GM12878 (cell line): Measurements from ENCODE around the gene ADRA2C. TPM values are rescaled to one million over a fixed set of nuclear protein-coding genes. Genes with fewer than 3 reads are reported as not detected.

ENCODE experiments used
- ATAC-seq: fragments of 200-7000 bp; cut with Tn5 transposase; 3 replicates; pipeline ENCODE4 v1.9.1; 2020; ENCODE audit warnings: mild to moderate bottlenecking, moderate library complexity
- BruUV-seq: library from RNA; stranded (reverse); fragments of 400-500 nt; replicated peaks from 2 replicates; lab custom pipeline; 2021; lab: Mats Ljungman, UMichigan
- CTCF ChIA-PET: fragments of 300-600 bp; sonication (Branson Sonifier 250); formaldehyde crosslinking; extraction: SDS; loops from one replicate; lab custom pipeline; 2021; ENCODE audit warnings: inconsistent platforms; lab: Yijun Ruan, JAX
- POLR2A ChIA-PET: fragments of 350-600 bp; formaldehyde crosslinking; extraction: SDS; loops from one replicate; lab custom pipeline; 2021; ENCODE audit warnings: inconsistent platforms; lab: Charles Lee
- RAD21 ChIA-PET: fragments of 300-600 bp; sonication (Branson Sonifier 250); formaldehyde crosslinking; loops from one replicate; lab custom pipeline; 2023; ENCODE audit warnings: antibody characterized with exemption; ENCODE audit not compliant: unreplicated experiment; lab: Charles Lee
- SMC1A ChIA-PET: fragments of 300-600 bp; sonication (Branson Sonifier 250); formaldehyde crosslinking; loops from one replicate; lab custom pipeline; 2023; ENCODE audit not compliant: unreplicated experiment, uncharacterized antibody; lab: Charles Lee
- DNase-seq: peaks from one replicate; pipeline ENCODE4 v3.0.0-alpha.2; 2011; ENCODE audit warnings: low read depth, low spot score
- FAIRE-seq: peaks from 3 replicates; lab custom pipeline; 2011; peaks lifted over from hg19 to GRCh38; lab: Jason Lieb, UNC
- H2AFZ ChIP-seq: 2 replicates; pipeline ENCODE4 v1.6.0; 2011; ENCODE audit warnings: low read depth, low read length, control low read depth; ENCODE audit not compliant: control insufficient read depth
- H3K27ac ChIP-seq: 2 replicates; pipeline ENCODE4 v1.5.1; 2011; ENCODE audit warnings: control low read depth; ENCODE audit not compliant: control insufficient read depth, insufficient read depth
- H3K27me3 ChIP-seq, 2 experiments: replicated peaks in 1 of 2; 2 replicates each; pipeline versions ENCODE4 v1.6.0 to v1.6.1; 2011; ENCODE audit warnings: low read length in 1 of 2; ENCODE audit not compliant: control insufficient read depth in 2 of 2, insufficient read depth in 2 of 2
- H3K36me3 ChIP-seq, 2 experiments: 2 replicates each; pipeline ENCODE4 v1.5.1; 2011; ENCODE audit warnings: low read length in 1 of 2; ENCODE audit not compliant: control insufficient read depth in 2 of 2, insufficient read depth in 2 of 2
- H3K4me1 ChIP-seq: 2 replicates; pipeline ENCODE4 v1.6.1; 2011; ENCODE audit warnings: mild to moderate bottlenecking, low read length, moderate library complexity, mixed read lengths; ENCODE audit not compliant: control insufficient read depth, insufficient read depth
- H3K4me2 ChIP-seq: 2 replicates; pipeline ENCODE4 v1.6.0; 2011; ENCODE audit warnings: control low read depth; ENCODE audit not compliant: control insufficient read depth, insufficient read depth
- H3K4me3 ChIP-seq: fragments of 200-600 bp; sonication (generic); 2 replicates; pipeline ENCODE4 v1.5.1; 2016
- H3K79me2 ChIP-seq: 2 replicates; pipeline ENCODE4 v1.6.0; 2011; ENCODE audit warnings: low read length; ENCODE audit not compliant: control insufficient read depth, insufficient read depth
- H3K9ac ChIP-seq: 2 replicates; pipeline ENCODE4 v1.8.0; 2011; ENCODE audit warnings: low read length, control low read depth, mixed read lengths; ENCODE audit not compliant: control insufficient read depth, insufficient read depth
- H3K9me3 ChIP-seq: replicated peaks from 3 replicates; pipeline ENCODE4 v1.5.1; 2011; ENCODE audit warnings: mild to moderate bottlenecking, low read length; ENCODE audit not compliant: control insufficient read depth, insufficient read depth
- H4K20me1 ChIP-seq: 2 replicates; pipeline ENCODE4 v1.6.0; 2011; ENCODE audit not compliant: control insufficient read depth, insufficient read depth
- ATF2 ChIP-seq: IDR thresholded peaks from 2 replicates; pipeline ENCODE4 v1.6.1; 2012; ENCODE audit warnings: low read length, inconsistent platforms
- BCL11A ChIP-seq: IDR thresholded peaks from 2 replicates; pipeline ENCODE4 v1.6.1; 2011; ENCODE audit warnings: low read depth, low read length
- EGR1 ChIP-seq, 2 experiments: IDR thresholded peaks; 1 replicate in 1 of 2; 2 replicates in 1 of 2; pipeline ENCODE4 v1.6.1; 2011 to 2012; ENCODE audit warnings: low read depth in 2 of 2, low read length in 2 of 2, borderline replicate concordance in 1 of 2, mild to moderate bottlenecking in 1 of 2, moderate library complexity in 1 of 2
- EP300 ChIP-seq, 2 experiments: fragments of 150-350 bp in 1 of 2; IDR thresholded peaks; 2 replicates each; pipeline ENCODE4 v1.6.1; 2011 to 2012; ENCODE audit warnings: low read depth in 2 of 2, low read length in 2 of 2, borderline replicate concordance in 1 of 2, improper control_type of control experiment in 1 of 2, inconsistent platforms in 1 of 2; ENCODE audit not compliant: control insufficient read depth in 1 of 2
- JUND ChIP-seq: IDR thresholded peaks from 2 replicates; pipeline ENCODE4 v1.6.1; 2012; ENCODE audit warnings: low read depth, mild to moderate bottlenecking, low read length, improper control_type of control experiment, moderate library complexity
- MAX ChIP-seq: IDR thresholded peaks from 2 replicates; pipeline ENCODE4 v1.6.1; 2012; ENCODE audit warnings: low read depth, low read length, improper control_type of control experiment
- MTA2 ChIP-seq: fragments of 450-650 bp; IDR thresholded peaks from 2 replicates; pipeline ENCODE4 v1.6.1; 2016; ENCODE audit warnings: low read depth, mild to moderate bottlenecking, moderate library complexity
- PAX5 ChIP-seq: IDR thresholded peaks from 2 replicates; pipeline ENCODE4 v1.6.1; 2011; ENCODE audit warnings: low read depth, low read length, borderline replicate concordance
- POU2F2 ChIP-seq: IDR thresholded peaks from 3 replicates; pipeline ENCODE4 v1.6.1; 2011; ENCODE audit warnings: low read depth, mild to moderate bottlenecking, low read length, borderline replicate concordance
- RBBP5 ChIP-seq: fragments of 200-600 bp; sonication (generic); conservative IDR thresholded peaks from 2 replicates; pipeline ENCODE4 v1.6.1; 2016
- RCOR1 ChIP-seq: conservative IDR thresholded peaks from 2 replicates; pipeline ENCODE4 v1.6.1; 2012; ENCODE audit warnings: low read depth, low read length, improper control_type of control experiment
- RELA ChIP-seq: fragments of 450-650 bp; IDR thresholded peaks from 2 replicates; pipeline ENCODE4 v1.8.0; 2014; ENCODE audit warnings: borderline replicate concordance; ENCODE audit not compliant: partially characterized antibody
- RELB ChIP-seq: fragments of 450-650 bp; IDR thresholded peaks from 2 replicates; pipeline ENCODE4 v1.6.1; 2017; ENCODE audit warnings: low read depth, mild to moderate bottlenecking, moderate library complexity
- RUNX3 ChIP-seq: IDR thresholded peaks from 2 replicates; pipeline ENCODE4 v1.6.1; 2012; ENCODE audit warnings: low read length, inconsistent platforms
- SIN3A ChIP-seq: IDR thresholded peaks from 2 replicates; pipeline ENCODE4 v1.6.1; 2012; ENCODE audit warnings: low read depth, low read length, improper control_type of control experiment
- SKIL ChIP-seq: fragments of 450-650 bp; IDR thresholded peaks from 2 replicates; pipeline ENCODE4 v1.6.1; 2017; ENCODE audit warnings: mild to moderate bottlenecking, low read depth, inconsistent platforms; ENCODE audit not compliant: poor library complexity, severe bottlenecking
- SMARCA5 ChIP-seq: fragments of 450-650 bp; IDR thresholded peaks from 2 replicates; pipeline ENCODE4 v1.6.1; 2017; ENCODE audit warnings: mild to moderate bottlenecking
- ZBTB33 ChIP-seq: fragments of 450-650 bp; IDR thresholded peaks from 2 replicates; pipeline ENCODE4 v1.6.1; 2017; ENCODE audit warnings: mild to moderate bottlenecking
- WGBS: methylation state at CpG from one replicate; pipeline ENCODE4 v1.1.6; 2016; ENCODE audit warnings: low lambda C conversion rate; ENCODE audit not compliant: insufficient replicate concordance, insufficient coverage; ENCODE audit errors: missing lambda C conversion rate; 5-methylcytosine and 5-hydroxymethylcytosine counted together
- in situ Hi-C: fragments of 300-500 bp; cut with MboI; formaldehyde crosslinking; loops from 9 replicates; pipeline ENCODE4 v1.14.3; 2018; ENCODE audit warnings: mixed read lengths
- intact Hi-C: fragments of 100-400 bp; cut with micrococcal nuclease; formaldehyde crosslinking; loops from one replicate; pipeline ENCODE4 v1.14.2; 2022; ENCODE audit not compliant: unreplicated experiment
- polyA plus RNA-seq, 11 experiments: library from polyadenylated mRNA; depleted of rRNA in 4 of 11; unstranded in 6 of 11; stranded (reverse) in 5 of 11; fragments of >200 nt; fragmentation: Nextera tagmentation in 4 of 11; fragmentation: Illumina TruSeq in 1 of 11; extraction: Ambion mirVana in 4 of 11; extraction: Trizol in 1 of 11; gene quantifications; 1 replicate in 1 of 11; 2 replicates in 10 of 11; pipeline versions ENCODE4 v1.2.1 to v1.2.3, GENCODE V29; 2011 to 2016; ENCODE audit warnings: inconsistent platforms in 2 of 11, missing spikeins in 2 of 11, low read depth in 1 of 11
- total RNA-seq, 4 experiments: library from RNA; depleted of rRNA in 3 of 4; stranded (reverse); fragments of >200 nt in 3 of 4; fragmentation: Illumina TruSeq in 1 of 4; extraction: Trizol in 1 of 4; gene quantifications; 2 replicates each; pipeline versions ENCODE4 v1.2.1 to v1.2.3, GENCODE V29; 2013 to 2021

Gene ADRA2C
- total and polyA plus RNA-seq, 10 of the 15 experiments (the other 5 are each of a cell fraction or from before 2014, with no cell fraction given) = 0.15 TPM; not detected in 9

- H3K9ac ChIP-seq = no peak overlapping the region
- POLR2A ChIA-PET = no interaction called here
- ATAC-seq (no peak), FAIRE-seq (no peak), DNase-seq (no peak)
- BruUV-seq = no TSS peak
- no peak overlapping the region for H3K27ac ChIP-seq
- TF ChIP-seq RUNX3 (no peak), SKIL (no peak), RELB (no peak), SMARCA5 (no peak), MTA2 (no peak), EP300 (IDR thresholded peaks at IDR 0.05; ENCODE audit: borderline replicate concordance in 1 of 2, control insufficient read depth in 1 of 2, low read depth in 2 of 2, low read length in 2 of 2) (no peak), SIN3A (no peak), EGR1 (IDR thresholded peaks at IDR 0.05; ENCODE audit: borderline replicate concordance in 1 of 2, low read depth in 2 of 2, low read length in 2 of 2) (no peak), RBBP5 (no peak), BCL11A (no peak), POU2F2 (no peak), RCOR1 (no peak), ZBTB33 (no peak), RELA (no peak), JUND (no peak), ATF2 (no peak), MAX (no peak), PAX5 (no peak)
- in situ Hi-C loops = no loop called here
- RAD21 ChIA-PET = no interaction called here
- H3K9me3 ChIP-seq = no peaks in the 10 kb centered on the region; the same call in 1 of the 3 replicates
- H3K4me1 ChIP-seq = no peaks in the 10 kb centered on the region
- intact Hi-C loops = no loop called here
- SMC1A ChIA-PET = no interaction called here
- no peak overlapping the region for H3K4me3 ChIP-seq
- no peak overlapping the region for H3K4me2 ChIP-seq
- no peaks in the 10 kb centered on the region for H3K36me3 ChIP-seq
- no peaks in the 10 kb centered on the region for H4K20me1 ChIP-seq
- whole genome bisulfite sequencing = 7% methylated on average over 3 of the region's 3 CpGs
- no peak overlapping the region for H2AFZ ChIP-seq
- CTCF ChIA-PET = no interaction called here
- no peaks in the 10 kb centered on the region for H3K79me2 ChIP-seq
- H3K27me3 ChIP-seq = no peaks in the 10 kb centered on the region
Measured at GRCh38 chr4:3792813-3793212, 26.6 kb downstream of the ADRA2C start.
